CD4-positive, alpha-beta T cell treated with Interleukin-15 for 4 hours (primary cell): Measurements from ENCODE around the gene ITPK1.
A peak's percentile ranks its signal among the peaks of the same experiment; 100 is the strongest.
"Not testable (repeated sequence)": the region's sequence is repeated elsewhere in the genome, so short reads cannot be mapped to it uniquely, and the experiment has no call there.

Source experiments
- DNase-seq: peaks from one replicate; pipeline ENCODE4 v3.0.0-alpha.2; 2020; ENCODE audit warnings: low spot score

ITPK1 gene

GRCh38 chr14:93131257-93131820, 15.6 kb upstream of the ITPK1 start:
- not testable (repeated sequence) for DNase-seq

GRCh38 chr14:93128725-93129459, 13.2 kb upstream of the ITPK1 start:
- no peak for DNase-seq

GRCh38 chr14:93126111-93126510, 10.4 kb upstream of the ITPK1 start:
- no peak for DNase-seq

- DNase-seq = no peak
Observed at GRCh38 chr14:93122826-93123225, 7.1 kb upstream of the ITPK1 start.

GRCh38 chr14:93121030-93121834, 5.5 kb upstream of the ITPK1 start:
- DNase-seq = no peak

GRCh38 chr14:93120517-93120916, 4.8 kb upstream of the ITPK1 start:
- no peak for DNase-seq

- DNase-seq = no peak
Observed at GRCh38 chr14:93116676-93117200, 1.0 kb upstream of the ITPK1 start.

GRCh38 chr14:93115069-93115820, 480 bp downstream of the ITPK1 start:
- peak; percentile 86 for DNase-seq

- no peak for DNase-seq
Observed at GRCh38 chr14:93114713-93115068, 1.0 kb downstream of the ITPK1 start.

GRCh38 chr14:93114068-93114710, 1.5 kb downstream of the ITPK1 start:
- no peak for DNase-seq

- DNase-seq = no peak
Observed at GRCh38 chr14:93113678-93114067, 2.1 kb downstream of the ITPK1 start.

GRCh38 chr14:93112891-93113677, 2.6 kb downstream of the ITPK1 start:
- peak; percentile 74 for DNase-seq

GRCh38 chr14:93111541-93111940, 4.2 kb downstream of the ITPK1 start:
- DNase-seq = not testable (repeated sequence)

GRCh38 chr14:93110856-93111419, 4.8 kb downstream of the ITPK1 start:
- DNase-seq = no peak

- no peak for DNase-seq
Observed at GRCh38 chr14:93109572-93110481, 5.9 kb downstream of the ITPK1 start.

GRCh38 chr14:93108105-93108504, 7.6 kb downstream of the ITPK1 start:
- DNase-seq = no peak

GRCh38 chr14:93107453-93107852, 8.3 kb downstream of the ITPK1 start:
- DNase-seq = no peak

- no peak for DNase-seq
Observed at GRCh38 chr14:93106541-93107156, 9.1 kb downstream of the ITPK1 start.

GRCh38 chr14:93105856-93106255, 9.9 kb downstream of the ITPK1 start:
- DNase-seq = not testable (repeated sequence)
